ENCODE data around the gene TAC4. TPM values are rescaled to one million over a fixed set of nuclear protein-coding genes. Genes with fewer than 3 reads are reported as not detected.
A peak's percentile ranks its signal among the peaks of the same experiment; 100 is the strongest.

The TAC4 gene
- total and polyA plus RNA-seq, 2 experiments from 2014 or later = 0.78 TPM; not detected in 1

DNA sequence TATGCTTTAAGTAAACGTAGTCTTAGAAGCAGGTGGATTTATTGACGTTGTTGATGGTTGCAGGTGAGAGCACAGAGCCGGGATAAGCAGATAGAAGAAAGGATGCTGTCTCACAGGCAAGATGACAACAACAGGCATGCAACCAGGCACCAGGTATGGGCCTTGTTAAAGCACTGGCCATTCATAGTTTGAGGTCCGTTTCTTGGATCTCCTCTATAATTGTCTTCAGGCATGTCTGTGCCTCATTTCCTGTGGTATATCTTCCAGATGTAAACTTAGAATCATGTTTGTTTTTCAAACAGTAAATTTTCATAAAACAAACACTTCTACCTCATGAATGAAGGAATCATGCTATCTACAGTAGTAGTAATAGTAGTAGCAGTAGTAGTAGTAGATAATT, 38.8 kb downstream of the TAC4 start:
- H3K27me3 ChIP-seq = no peaks in the 10 kb centered on the region
- H3K27ac ChIP-seq = no peak overlapping the region
- H3K9me3 ChIP-seq (ENCODE audit: low read depth) = no peaks in the 10 kb centered on the region
- H3K36me3 ChIP-seq = peaks cover 64% of the 10 kb centered on the region
- no peak for DNase-seq (ENCODE audit: low read depth in 1 of 2, low spot score in 1 of 2)
- no peaks in the 10 kb centered on the region for H3K4me1 ChIP-seq (ENCODE audit: low read depth)
- TF ChIP-seq, protein P1, sequence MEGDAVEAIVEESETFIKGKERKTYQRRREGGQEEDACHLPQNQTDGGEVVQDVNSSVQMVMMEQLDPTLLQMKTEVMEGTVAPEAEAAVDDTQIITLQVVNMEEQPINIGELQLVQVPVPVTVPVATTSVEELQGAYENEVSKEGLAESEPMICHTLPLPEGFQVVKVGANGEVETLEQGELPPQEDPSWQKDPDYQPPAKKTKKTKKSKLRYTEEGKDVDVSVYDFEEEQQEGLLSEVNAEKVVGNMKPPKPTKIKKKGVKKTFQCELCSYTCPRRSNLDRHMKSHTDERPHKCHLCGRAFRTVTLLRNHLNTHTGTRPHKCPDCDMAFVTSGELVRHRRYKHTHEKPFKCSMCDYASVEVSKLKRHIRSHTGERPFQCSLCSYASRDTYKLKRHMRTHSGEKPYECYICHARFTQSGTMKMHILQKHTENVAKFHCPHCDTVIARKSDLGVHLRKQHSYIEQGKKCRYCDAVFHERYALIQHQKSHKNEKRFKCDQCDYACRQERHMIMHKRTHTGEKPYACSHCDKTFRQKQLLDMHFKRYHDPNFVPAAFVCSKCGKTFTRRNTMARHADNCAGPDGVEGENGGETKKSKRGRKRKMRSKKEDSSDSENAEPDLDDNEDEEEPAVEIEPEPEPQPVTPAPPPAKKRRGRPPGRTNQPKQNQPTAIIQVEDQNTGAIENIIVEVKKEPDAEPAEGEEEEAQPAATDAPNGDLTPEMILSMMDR (IDR thresholded peaks at IDR 0.05; ENCODE audit: low read depth, low read length) = no peak
- H3K4me3 ChIP-seq = no peak overlapping the region

- H3K27ac ChIP-seq = no peak overlapping the region
- H3K4me1 ChIP-seq (ENCODE audit: low read depth) = no peaks in the 10 kb centered on the region
- no peak overlapping the region for H3K4me3 ChIP-seq
- H3K9me3 ChIP-seq (ENCODE audit: low read depth) = no peaks in the 10 kb centered on the region
- no peaks in the 10 kb centered on the region for H3K27me3 ChIP-seq
- DNase-seq (ENCODE audit: low read depth in 1 of 2, low spot score in 1 of 2) = no peak
- TF ChIP-seq, protein P1 (IDR thresholded peaks at IDR 0.05; ENCODE audit: low read depth, low read length) = no peak
- H3K36me3 ChIP-seq = peaks cover 62% of the 10 kb centered on the region
Observed at GRCh38 chr17:49798738-49799137, 49.1 kb downstream of the TAC4 start.

DNA sequence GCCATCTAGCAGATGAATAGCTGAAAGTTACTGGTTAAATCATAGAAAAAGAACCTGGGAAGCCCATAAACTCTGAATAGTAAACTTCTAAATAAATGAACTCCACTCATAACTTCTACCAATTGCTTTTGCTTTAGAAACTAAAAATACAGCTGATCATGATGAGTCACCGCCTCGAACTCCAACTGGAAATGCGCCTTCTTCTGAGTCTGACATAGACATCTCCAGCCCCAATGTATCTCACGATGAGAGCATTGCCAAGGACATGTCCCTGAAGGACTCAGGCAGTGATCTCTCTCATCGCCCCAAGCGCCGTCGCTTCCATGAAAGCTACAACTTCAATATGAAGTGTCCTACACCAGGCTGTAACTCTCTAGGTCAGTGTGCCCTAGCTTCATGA, 49.7 kb downstream of the TAC4 start:
- DNase-seq (ENCODE audit: low read depth in 1 of 2, low spot score in 1 of 2) = no peak
- H3K9me3 ChIP-seq (ENCODE audit: low read depth) = no peaks in the 10 kb centered on the region
- no peaks in the 10 kb centered on the region for H3K4me1 ChIP-seq (ENCODE audit: low read depth)
- TF ChIP-seq, protein P1 (IDR thresholded peaks at IDR 0.05; ENCODE audit: low read depth, low read length) = no peak
- H3K27me3 ChIP-seq = no peaks in the 10 kb centered on the region
- peak overlapping the region; percentile 25 for H3K27ac ChIP-seq
- peaks cover 63% of the 10 kb centered on the region for H3K36me3 ChIP-seq
- no peak overlapping the region for H3K4me3 ChIP-seq

DNA sequence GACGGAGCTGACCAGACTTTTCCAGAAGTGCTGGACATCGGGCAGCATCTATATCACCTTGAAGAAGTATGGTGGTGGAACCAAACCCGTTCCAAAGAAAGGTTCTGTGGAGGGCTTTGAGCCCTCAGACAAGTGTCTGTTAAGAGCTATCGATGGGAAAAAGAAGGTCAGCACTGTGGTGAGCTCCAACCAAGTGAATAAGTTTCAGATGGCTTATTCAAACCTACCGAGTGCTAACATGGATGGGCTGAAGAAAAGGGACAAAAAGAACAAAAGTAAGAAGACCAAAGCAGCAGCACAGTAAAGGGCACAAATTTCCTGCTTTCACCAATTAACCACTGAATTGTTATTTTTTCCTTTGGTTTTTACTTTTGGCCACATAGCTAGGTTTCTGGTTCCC, 52.5 kb downstream of the TAC4 start:
- peaks cover 64% of the 10 kb centered on the region for H3K36me3 ChIP-seq
- H3K27me3 ChIP-seq = no peaks in the 10 kb centered on the region

DNA sequence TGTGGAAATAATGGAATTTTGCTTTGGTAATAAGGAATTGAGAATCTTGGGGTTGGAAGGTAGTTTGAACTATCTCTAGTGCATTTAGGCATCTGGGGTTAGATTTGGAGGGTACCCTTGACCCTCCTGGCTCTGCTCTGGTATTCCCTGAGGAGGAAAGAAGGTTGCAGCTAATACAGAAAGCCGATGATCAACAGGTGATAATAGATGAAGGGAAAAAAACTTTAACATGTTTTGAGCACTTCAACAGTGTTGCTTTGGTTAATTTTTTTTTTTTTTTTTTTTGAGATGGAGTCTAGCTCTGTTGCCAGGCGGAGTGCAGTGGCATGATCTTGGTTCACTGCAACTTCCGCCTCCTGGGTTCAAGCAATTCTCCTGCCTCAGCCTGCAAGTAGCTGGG, 54.6 kb downstream of the TAC4 start:
- no peak overlapping the region for H3K4me3 ChIP-seq
- peaks cover 6% of the 10 kb centered on the region for H3K4me1 ChIP-seq (ENCODE audit: low read depth)
- H3K36me3 ChIP-seq = peaks cover 49% of the 10 kb centered on the region
- no peaks in the 10 kb centered on the region for H3K9me3 ChIP-seq (ENCODE audit: low read depth)
- no peak for DNase-seq (ENCODE audit: low read depth in 1 of 2, low spot score in 1 of 2)
- TF ChIP-seq, protein P1 (IDR thresholded peaks at IDR 0.05; ENCODE audit: low read depth, low read length) = no peak
- H3K27me3 ChIP-seq = no peaks in the 10 kb centered on the region
- no peak overlapping the region for H3K27ac ChIP-seq

More for the DNA sequence above, 52.5 kb downstream of the TAC4 start:
- no peak for DNase-seq (ENCODE audit: low read depth in 1 of 2, low spot score in 1 of 2)
- Histone ChIP-seq H3K4me1 (ENCODE audit: low read depth) (no peaks in the 10 kb centered on the region), H3K9me3 (ENCODE audit: low read depth) (no peaks in the 10 kb centered on the region), H3K4me3 (no peak overlapping the region), H3K27ac (no peak overlapping the region)
- TF ChIP-seq, protein P1 (IDR thresholded peaks at IDR 0.05; ENCODE audit: low read depth, low read length) = no peak

GRCh38 chr17:49789243-49789578, 58.7 kb downstream of the TAC4 start:
- H3K36me3 ChIP-seq = peaks cover 21% of the 10 kb centered on the region
- no peak for DNase-seq (ENCODE audit: low read depth in 1 of 2, low spot score in 1 of 2)
- no peaks in the 10 kb centered on the region for H3K9me3 ChIP-seq (ENCODE audit: low read depth)
- H3K4me1 ChIP-seq (ENCODE audit: low read depth) = peaks cover 11% of the 10 kb centered on the region
- H3K27me3 ChIP-seq = no peaks in the 10 kb centered on the region
- H3K4me3 ChIP-seq = peak overlapping the region; percentile 36
- peak overlapping the region; percentile 8 for H3K27ac ChIP-seq
- TF ChIP-seq, protein P1 (IDR thresholded peaks at IDR 0.05; ENCODE audit: low read depth, low read length) = no peak

Measured in cardiac muscle cell (in vitro differentiated cells and primary cell).